HEK293T (cell line): ENCODE data around the gene MAMLD1.

ENCODE experiments used
- CTCF ChIA-PET: fragments of 350-600 bp; formaldehyde crosslinking; extraction: SDS; loops from one replicate; lab custom pipeline; 2021; ENCODE audit warnings: antibody characterized with exemption, inconsistent platforms; lab: Yijun Ruan, JAX
- POLR2A ChIA-PET: fragments of 350-600 bp; formaldehyde crosslinking; extraction: SDS; loops from one replicate; lab custom pipeline; 2020; ENCODE audit warnings: antibody characterized with exemption, inconsistent platforms; lab: Yijun Ruan, JAX
- DNase-seq: peaks from one replicate; pipeline ENCODE4 v3.0.0; 2012; ENCODE audit warnings: mixed read lengths; ENCODE audit errors: extremely low spot score
- ARNT ChIP-seq: fragments of 450-650 bp; IDR thresholded peaks from 2 replicates; pipeline ENCODE4 v1.6.1; 2017; ENCODE audit warnings: mild to moderate bottlenecking
- BHLHE40 ChIP-seq: fragments of 450-650 bp; IDR thresholded peaks from 2 replicates; pipeline ENCODE4 v1.6.1; 2016; ENCODE audit warnings: mild to moderate bottlenecking, moderate library complexity, borderline replicate concordance
- CTBP1 ChIP-seq: fragments of 450-650 bp; IDR thresholded peaks from 2 replicates; pipeline ENCODE4 v1.6.1; 2016; ENCODE audit warnings: borderline replicate concordance
- ELF4 ChIP-seq: fragments of 450-650 bp; IDR thresholded peaks from 2 replicates; pipeline ENCODE4 v1.6.1; 2017; ENCODE audit warnings: antibody characterized with exemption
- FOXA1 ChIP-seq: fragments of 450-650 bp; IDR thresholded peaks from 2 replicates; pipeline ENCODE4 v1.6.1; 2016; ENCODE audit warnings: mild to moderate bottlenecking
- FOXK2 ChIP-seq: fragments of 450-650 bp; IDR thresholded peaks from 2 replicates; pipeline ENCODE4 v1.6.1; 2016; ENCODE audit warnings: mild to moderate bottlenecking
- FOXM1 ChIP-seq: fragments of 450-650 bp; IDR thresholded peaks from 2 replicates; pipeline ENCODE4 v1.6.1; 2017; ENCODE audit warnings: mild to moderate bottlenecking, borderline replicate concordance
- HDGF ChIP-seq: fragments of 450-650 bp; IDR thresholded peaks from 2 replicates; pipeline ENCODE4 v1.6.1; 2017; ENCODE audit warnings: antibody characterized with exemption, borderline replicate concordance
- L3MBTL2 ChIP-seq: fragments of 450-650 bp; conservative IDR thresholded peaks from 2 replicates; pipeline ENCODE4 v1.6.1; 2016; ENCODE audit warnings: mild to moderate bottlenecking
- LEF1 ChIP-seq: fragments of 450-650 bp; IDR thresholded peaks from 2 replicates; pipeline ENCODE4 v1.6.1; 2017; ENCODE audit warnings: mild to moderate bottlenecking, borderline replicate concordance
- NFRKB ChIP-seq: fragments of 450-650 bp; IDR thresholded peaks from 2 replicates; pipeline ENCODE4 v1.6.1; 2016; ENCODE audit warnings: mild to moderate bottlenecking, moderate library complexity
- SP1 ChIP-seq: fragments of 450-650 bp; IDR thresholded peaks from 2 replicates; pipeline ENCODE4 v1.6.1; 2017
- SUZ12 ChIP-seq: fragments of 450-650 bp; IDR thresholded peaks from 2 replicates; pipeline ENCODE4 v1.6.1; 2016; ENCODE audit warnings: mild to moderate bottlenecking
- TARDBP ChIP-seq: fragments of 450-650 bp; IDR thresholded peaks from 2 replicates; pipeline ENCODE4 v1.6.1; 2016
- ZNF384 ChIP-seq: fragments of 450-650 bp; IDR thresholded peaks from 2 replicates; pipeline ENCODE4 v1.6.1; 2016
- TF ChIP-seq, protein P1 (sequence below): fragments of 450-650 bp; IDR thresholded peaks from 2 replicates; pipeline ENCODE4 v1.6.1; 2016

MAMLD1 gene

DNA sequence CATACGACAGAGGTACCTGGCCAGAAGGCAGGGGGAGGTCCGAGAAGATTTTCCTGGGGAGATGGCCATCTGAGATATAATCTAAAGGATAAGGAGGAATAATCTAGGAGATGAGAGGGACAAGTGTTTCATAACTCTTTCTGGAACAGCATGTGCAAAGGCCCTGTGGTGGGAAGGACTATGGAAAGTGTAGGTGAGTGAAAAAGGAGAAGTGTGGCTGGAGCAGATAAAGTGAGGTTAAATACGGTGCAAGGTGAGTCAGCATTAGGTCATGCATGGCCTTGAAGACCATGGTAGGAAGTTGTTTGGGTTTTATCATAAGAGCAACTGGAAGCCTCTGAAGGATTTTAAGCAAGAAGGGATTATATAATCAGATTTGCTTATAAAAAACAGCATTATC lies 170.7 kb downstream of the MAMLD1 start:
- POLR2A ChIA-PET = no interaction called here
- no peak for DNase-seq
- TF ChIP-seq ZNF384 = no peak
- no peak for TF ChIP-seq SUZ12
- CTCF ChIA-PET = no interaction called here

DNA sequence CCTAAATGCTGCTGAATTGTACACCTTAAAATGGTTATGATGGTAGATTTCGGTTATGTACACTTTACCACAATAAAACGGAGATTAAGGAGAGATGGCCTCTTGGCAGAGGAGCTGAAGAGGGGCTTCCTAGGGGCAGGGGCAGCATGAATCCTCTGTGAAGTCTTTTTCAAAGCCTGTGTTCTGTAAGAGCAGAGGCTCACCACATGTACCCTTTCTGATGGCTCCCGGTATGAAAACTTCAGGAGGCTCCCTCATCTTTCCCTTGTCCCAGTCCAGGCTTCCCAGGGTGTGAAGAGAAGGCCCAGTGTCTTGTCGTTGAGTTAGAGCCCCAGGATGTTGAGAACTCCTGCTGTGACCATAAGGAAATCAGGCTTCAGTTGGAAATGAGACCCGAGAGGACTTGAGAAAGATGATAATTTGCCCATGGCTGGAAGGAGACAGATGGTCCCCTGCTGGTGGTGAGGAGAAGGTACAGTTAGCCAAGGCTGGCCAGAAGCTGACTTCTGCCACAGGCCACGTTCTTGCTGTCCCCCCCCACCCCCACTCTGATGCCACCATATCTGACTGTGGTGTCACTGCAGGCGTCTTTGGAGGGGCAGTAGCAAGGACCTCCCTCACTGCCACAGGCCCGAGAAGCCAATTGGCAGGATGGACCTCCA lies 173.5 kb downstream of the MAMLD1 start:
- ChIA-PET CTCF (interaction anchor here (0.7 kb wide), 1 partner anchor 9 kb away, joined by 3 read pairs; no protein-coding TSS in a partner anchor), POLR2A (no interaction called here)
- DNase-seq = peak; percentile 58
- TF ChIP-seq TARDBP (no peak), ZNF384 (no peak), FOXA1 (no peak), ARNT (no peak), FOXK2 (no peak), ELF4 (no peak), BHLHE40 (no peak)
- TF ChIP-seq, protein P1, sequence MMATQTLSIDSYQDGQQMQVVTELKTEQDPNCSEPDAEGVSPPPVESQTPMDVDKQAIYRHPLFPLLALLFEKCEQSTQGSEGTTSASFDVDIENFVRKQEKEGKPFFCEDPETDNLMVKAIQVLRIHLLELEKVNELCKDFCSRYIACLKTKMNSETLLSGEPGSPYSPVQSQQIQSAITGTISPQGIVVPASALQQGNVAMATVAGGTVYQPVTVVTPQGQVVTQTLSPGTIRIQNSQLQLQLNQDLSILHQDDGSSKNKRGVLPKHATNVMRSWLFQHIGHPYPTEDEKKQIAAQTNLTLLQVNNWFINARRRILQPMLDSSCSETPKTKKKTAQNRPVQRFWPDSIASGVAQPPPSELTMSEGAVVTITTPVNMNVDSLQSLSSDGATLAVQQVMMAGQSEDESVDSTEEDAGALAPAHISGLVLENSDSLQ = no peak

DNA sequence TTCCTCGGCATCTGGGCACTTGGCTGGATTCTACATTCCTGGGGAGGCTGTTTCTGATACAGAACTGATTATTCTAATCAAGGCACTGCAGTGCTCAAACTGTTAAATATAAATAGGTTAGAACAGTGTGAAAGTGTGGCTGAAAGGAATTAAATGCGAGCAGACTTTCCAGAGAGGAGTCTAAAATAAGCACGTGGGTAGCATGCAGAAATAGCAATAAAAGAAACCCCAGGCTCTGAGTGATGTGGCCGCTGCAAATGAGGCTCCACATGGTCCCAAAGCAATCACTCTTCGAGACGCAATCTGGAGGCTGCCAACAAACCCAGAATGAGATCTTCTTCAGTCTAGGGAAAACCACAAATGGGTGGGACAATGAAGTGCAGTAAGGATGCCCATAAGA lies 174.7 kb downstream of the MAMLD1 start:
- CTCF ChIA-PET = no interaction called here
- no peak for DNase-seq
- no peak for TF ChIP-seq CTBP1
- TF ChIP-seq FOXM1 = no peak
- TF ChIP-seq LEF1 = no peak
- no peak for TF ChIP-seq FOXA1
- no peak for TF ChIP-seq HDGF
- no peak for TF ChIP-seq ELF4
- no peak for TF ChIP-seq NFRKB
- no peak for TF ChIP-seq TARDBP
- TF ChIP-seq SUZ12 = no peak
- TF ChIP-seq FOXK2 = no peak
- POLR2A ChIA-PET = no interaction called here

DNA sequence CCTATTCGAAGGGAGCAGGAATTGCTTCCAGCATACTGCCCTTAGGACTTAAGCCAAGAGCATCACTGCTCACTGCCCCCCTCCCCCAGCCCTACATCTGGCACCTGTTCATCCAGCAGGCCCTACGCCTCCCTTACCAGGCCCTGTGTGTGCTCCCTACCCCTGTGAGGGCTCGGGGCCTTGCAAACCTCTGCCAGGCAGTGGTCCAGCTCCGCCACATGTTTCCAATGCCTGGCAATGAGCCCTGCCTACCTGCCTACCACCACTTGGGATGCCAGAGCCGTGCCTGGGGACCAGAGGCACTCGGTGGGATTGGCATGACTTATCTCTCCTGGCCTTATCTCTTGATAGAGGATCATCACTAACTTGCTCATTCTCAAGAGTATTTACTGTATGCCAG lies 177.8 kb downstream of the MAMLD1 start:
- no peak for TF ChIP-seq TARDBP
- CTCF ChIA-PET = no interaction called here
- no peak for DNase-seq
- POLR2A ChIA-PET = no interaction called here

DNA sequence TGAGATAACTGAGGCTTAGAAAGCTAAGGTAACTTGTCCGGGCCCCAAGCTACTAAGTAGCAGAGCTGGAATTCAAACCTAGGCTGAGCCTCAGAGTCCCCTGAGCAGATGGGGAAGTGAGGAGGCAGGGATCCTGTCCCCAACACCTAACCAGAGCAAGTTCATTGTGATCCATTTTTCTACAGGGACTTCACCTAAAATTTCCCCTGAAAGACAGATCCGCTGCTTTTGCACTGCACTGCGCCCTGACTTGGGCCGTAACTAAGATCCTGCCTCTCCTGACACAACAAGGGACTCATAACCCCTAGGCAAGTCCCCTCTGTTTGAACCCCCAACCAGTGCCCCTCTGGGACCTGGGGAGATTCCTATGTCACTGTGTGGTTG lies 179.7 kb downstream of the MAMLD1 start:
- no peak for DNase-seq
- ChIA-PET POLR2A (interaction anchor here (1.2 kb wide), 1 partner anchor 28 kb away, joined by 3 read pairs; no protein-coding TSS in a partner anchor), CTCF (no interaction called here)
- no peak for TF ChIP-seq LEF1
- TF ChIP-seq FOXK2 = no peak
- no peak for TF ChIP-seq L3MBTL2
- TF ChIP-seq NFRKB = no peak
- TF ChIP-seq HDGF = no peak
- no peak for TF ChIP-seq SUZ12
- TF ChIP-seq ZNF384 = no peak
- TF ChIP-seq FOXA1 = no peak
- TF ChIP-seq BHLHE40 = no peak

DNA sequence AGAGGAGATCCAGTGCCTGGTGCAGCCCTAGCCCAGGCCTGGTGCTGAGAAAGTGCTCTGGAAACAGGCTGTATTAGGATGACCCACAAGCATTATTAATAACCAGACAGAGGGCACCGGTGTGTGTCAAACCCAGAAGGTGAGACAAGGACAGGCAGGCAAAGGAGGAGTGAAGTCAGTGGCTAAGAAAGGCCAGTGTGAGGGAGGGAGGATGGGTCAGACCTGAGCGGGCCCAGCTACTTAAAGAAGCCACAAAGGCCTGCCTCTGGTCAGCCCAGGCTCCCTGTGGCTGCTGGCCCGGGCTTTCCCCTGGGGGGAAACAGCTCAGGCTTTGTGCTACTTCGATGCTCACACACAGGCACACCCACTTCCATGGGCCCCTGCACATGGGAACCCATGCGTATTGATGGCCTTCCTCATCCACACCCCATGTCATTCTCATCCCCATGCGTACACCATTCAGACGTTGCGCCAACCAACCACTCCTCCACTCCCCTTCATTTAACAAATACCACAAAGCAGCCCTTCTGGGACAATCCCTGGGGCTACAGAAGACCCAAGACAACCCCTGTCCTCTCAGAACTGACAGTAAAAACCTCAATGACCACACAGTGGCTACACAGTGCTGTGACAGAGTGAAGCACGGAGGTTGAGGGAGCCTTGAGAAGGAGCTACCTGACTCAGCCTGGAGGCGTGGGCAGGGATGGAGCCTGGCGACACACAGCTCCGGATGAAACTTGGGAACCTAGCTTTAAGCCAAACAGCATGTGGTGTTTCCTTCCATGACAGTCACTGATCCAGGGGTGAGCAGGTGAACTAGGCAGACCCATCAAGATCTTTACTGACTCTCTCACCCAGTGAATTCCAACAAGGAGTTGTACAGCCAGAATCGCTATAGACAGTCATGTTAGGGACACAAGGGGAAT lies 180.4 kb downstream of the MAMLD1 start:
- ChIA-PET CTCF (interaction anchor here (0.6 kb wide), 1 partner anchor 50 kb away, joined by 3 read pairs; no protein-coding TSS in a partner anchor), POLR2A (no interaction called here)
- TF ChIP-seq, protein P1 = no peak
- no peak for TF ChIP-seq LEF1
- TF ChIP-seq ZNF384 = no peak
- TF ChIP-seq NFRKB = no peak
- TF ChIP-seq HDGF = no peak
- TF ChIP-seq ARNT = no peak
- no peak for TF ChIP-seq FOXA1
- no peak for TF ChIP-seq SP1
- no peak for TF ChIP-seq CTBP1
- no peak for TF ChIP-seq SUZ12
- no peak for TF ChIP-seq FOXM1
- no peak for TF ChIP-seq L3MBTL2
- no peak for TF ChIP-seq ELF4
- TF ChIP-seq FOXK2 = no peak
- no peak for TF ChIP-seq BHLHE40
- no peak for TF ChIP-seq TARDBP
- no peak for DNase-seq

DNA sequence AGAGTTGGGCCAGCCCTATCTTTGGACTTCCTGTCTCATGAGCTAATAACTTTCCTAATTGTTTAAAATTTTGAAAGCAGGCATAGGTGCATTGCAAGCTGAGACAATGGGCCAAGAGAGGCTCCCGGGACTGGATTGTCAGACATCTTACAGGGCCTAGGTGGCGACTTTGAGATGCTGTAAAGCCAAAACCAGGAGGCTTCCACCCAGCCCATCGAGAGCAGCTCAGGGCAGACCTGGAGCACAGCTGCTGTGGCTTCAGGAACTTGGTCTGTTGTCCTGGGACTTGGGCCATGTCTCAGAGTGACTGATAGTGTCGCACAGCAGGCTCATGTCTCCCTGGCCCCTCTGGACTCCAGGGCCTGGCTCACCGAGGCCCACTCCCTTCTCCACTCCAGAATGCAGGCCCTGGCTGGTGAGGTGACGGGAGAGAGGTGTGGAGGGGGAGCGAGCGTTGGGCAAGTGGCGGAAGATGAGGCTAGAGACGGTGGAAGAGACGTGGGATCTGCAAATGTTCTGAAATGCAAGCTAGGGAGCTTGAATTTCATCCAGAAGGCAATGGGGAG lies 181.2 kb downstream of the MAMLD1 start:
- ChIA-PET CTCF (no interaction called here), POLR2A (no interaction called here)
- TF ChIP-seq NFRKB (no peak), FOXK2 (no peak), TARDBP (no peak), FOXM1 (no peak), SP1 (no peak), LEF1 (no peak), L3MBTL2 (no peak), BHLHE40 (no peak)
- TF ChIP-seq, protein P1 = no peak
- DNase-seq = peak; percentile 42
